Measurements from ENCODE around the gene GCHFR. TPM values are rescaled to one million over a fixed set of nuclear protein-coding genes. Genes with fewer than 3 reads are reported as not detected.

GCHFR gene
- polyA plus RNA-seq, 1 donor from 2014 or later, result 7.2 TPM

DNA sequence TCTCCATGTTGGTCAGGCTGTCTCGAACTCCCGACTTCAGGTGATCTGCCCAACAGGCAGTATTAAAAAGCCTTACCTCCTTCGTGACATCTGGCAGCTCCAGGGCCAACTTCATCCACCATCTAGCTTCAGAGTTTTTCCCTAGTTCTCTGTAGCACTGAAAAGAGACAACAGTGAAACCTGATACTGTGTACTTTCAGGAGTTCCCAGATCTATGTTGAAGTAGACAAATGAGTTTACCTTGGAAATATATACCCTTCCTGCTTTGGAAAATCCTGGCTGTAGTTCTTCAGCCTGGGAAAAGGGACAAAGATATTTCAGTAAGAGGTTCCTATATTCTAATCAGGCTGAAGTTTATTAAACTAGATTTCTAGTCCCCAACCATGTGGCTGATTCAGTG, 26.8 kb upstream of the GCHFR start:
- Histone ChIP-seq H3K27ac (ENCODE audit: low read length) (no peak overlapping the region), H3F3A (ENCODE audit: insufficient read depth, low read length, poor library complexity, severe bottlenecking) (no peaks in the 10 kb centered on the region), H3K9me2 (ENCODE audit: insufficient read depth, low read length) (no peaks in the 10 kb centered on the region), H3K79me2 (replicated peaks; ENCODE audit: insufficient read depth, low read length) (no peaks in the 10 kb centered on the region), H3K36me3 (ENCODE audit: insufficient read depth, low read length) (no peaks in the 10 kb centered on the region), H2AFZ (ENCODE audit: low read depth, low read length) (no peak overlapping the region), H3K4me3 (ENCODE audit: low read length) (no peak overlapping the region), H3K27me3 (ENCODE audit: insufficient read depth, low read depth, low read length) (no peaks in the 10 kb centered on the region), H3K9me3 (ENCODE audit: low read length) (no peaks in the 10 kb centered on the region), H3K9ac (ENCODE audit: low read length) (no peak overlapping the region), H4K20me1 (ENCODE audit: insufficient read depth) (no peaks in the 10 kb centered on the region), H3K4me2 (ENCODE audit: low read length) (no peak overlapping the region)
- TF ChIP-seq, protein P1, sequence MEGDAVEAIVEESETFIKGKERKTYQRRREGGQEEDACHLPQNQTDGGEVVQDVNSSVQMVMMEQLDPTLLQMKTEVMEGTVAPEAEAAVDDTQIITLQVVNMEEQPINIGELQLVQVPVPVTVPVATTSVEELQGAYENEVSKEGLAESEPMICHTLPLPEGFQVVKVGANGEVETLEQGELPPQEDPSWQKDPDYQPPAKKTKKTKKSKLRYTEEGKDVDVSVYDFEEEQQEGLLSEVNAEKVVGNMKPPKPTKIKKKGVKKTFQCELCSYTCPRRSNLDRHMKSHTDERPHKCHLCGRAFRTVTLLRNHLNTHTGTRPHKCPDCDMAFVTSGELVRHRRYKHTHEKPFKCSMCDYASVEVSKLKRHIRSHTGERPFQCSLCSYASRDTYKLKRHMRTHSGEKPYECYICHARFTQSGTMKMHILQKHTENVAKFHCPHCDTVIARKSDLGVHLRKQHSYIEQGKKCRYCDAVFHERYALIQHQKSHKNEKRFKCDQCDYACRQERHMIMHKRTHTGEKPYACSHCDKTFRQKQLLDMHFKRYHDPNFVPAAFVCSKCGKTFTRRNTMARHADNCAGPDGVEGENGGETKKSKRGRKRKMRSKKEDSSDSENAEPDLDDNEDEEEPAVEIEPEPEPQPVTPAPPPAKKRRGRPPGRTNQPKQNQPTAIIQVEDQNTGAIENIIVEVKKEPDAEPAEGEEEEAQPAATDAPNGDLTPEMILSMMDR (IDR thresholded peaks at IDR 0.05; ENCODE audit: poor library complexity, severe bottlenecking), result no peak
- TF ChIP-seq MXI1 (conservative IDR thresholded peaks at IDR 0.05; ENCODE audit: poor library complexity, severe bottlenecking), result no peak
- TF ChIP-seq RAD21 (conservative IDR thresholded peaks at IDR 0.05), result no peak
- TF ChIP-seq, protein P2, sequence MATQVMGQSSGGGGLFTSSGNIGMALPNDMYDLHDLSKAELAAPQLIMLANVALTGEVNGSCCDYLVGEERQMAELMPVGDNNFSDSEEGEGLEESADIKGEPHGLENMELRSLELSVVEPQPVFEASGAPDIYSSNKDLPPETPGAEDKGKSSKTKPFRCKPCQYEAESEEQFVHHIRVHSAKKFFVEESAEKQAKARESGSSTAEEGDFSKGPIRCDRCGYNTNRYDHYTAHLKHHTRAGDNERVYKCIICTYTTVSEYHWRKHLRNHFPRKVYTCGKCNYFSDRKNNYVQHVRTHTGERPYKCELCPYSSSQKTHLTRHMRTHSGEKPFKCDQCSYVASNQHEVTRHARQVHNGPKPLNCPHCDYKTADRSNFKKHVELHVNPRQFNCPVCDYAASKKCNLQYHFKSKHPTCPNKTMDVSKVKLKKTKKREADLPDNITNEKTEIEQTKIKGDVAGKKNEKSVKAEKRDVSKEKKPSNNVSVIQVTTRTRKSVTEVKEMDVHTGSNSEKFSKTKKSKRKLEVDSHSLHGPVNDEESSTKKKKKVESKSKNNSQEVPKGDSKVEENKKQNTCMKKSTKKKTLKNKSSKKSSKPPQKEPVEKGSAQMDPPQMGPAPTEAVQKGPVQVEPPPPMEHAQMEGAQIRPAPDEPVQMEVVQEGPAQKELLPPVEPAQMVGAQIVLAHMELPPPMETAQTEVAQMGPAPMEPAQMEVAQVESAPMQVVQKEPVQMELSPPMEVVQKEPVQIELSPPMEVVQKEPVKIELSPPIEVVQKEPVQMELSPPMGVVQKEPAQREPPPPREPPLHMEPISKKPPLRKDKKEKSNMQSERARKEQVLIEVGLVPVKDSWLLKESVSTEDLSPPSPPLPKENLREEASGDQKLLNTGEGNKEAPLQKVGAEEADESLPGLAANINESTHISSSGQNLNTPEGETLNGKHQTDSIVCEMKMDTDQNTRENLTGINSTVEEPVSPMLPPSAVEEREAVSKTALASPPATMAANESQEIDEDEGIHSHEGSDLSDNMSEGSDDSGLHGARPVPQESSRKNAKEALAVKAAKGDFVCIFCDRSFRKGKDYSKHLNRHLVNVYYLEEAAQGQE (IDR thresholded peaks at IDR 0.05; ENCODE audit: borderline replicate concordance), result no peak
- TF ChIP-seq EZH2 (IDR thresholded peaks at IDR 0.05; ENCODE audit: borderline replicate concordance, insufficient read depth, low read length, poor library complexity, severe bottlenecking), result no peak
- no peak for TF ChIP-seq SMC3 (conservative IDR thresholded peaks at IDR 0.05; ENCODE audit: poor library complexity)
- TF ChIP-seq TAF1 (IDR thresholded peaks at IDR 0.05; ENCODE audit: low read depth), result no peak
- TF ChIP-seq POLR2AphosphoS5 (IDR thresholded peaks at IDR 0.05), result no peak
- TF ChIP-seq EP300 (conservative IDR thresholded peaks at IDR 0.05; ENCODE audit: poor library complexity, severe bottlenecking), result no peak

DNA sequence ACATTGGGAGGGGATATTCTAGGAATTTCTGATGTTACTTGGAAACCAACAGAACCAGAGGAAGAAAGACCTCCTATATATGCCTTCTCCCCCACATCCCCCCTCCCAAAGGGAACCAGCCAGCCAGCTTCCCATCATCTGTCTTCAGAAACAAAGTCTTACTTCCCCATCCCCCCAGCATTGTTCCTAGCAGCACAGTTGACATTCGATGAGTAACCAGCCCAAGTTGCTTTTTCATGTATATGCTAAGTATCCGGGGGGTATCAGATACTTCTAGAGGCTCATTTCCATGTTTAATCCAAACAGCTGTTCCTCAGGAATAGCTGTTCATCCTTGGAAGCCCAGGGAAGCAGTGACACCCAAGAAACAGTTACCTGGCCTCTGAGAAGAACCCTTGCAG, 24.8 kb upstream of the GCHFR start:
- Histone ChIP-seq H3K27me3 (ENCODE audit: insufficient read depth, low read depth, low read length) (no peaks in the 10 kb centered on the region), H3K79me2 (replicated peaks; ENCODE audit: insufficient read depth, low read length) (no peaks in the 10 kb centered on the region), H4K20me1 (ENCODE audit: insufficient read depth) (no peaks in the 10 kb centered on the region), H3K9me3 (ENCODE audit: low read length) (no peaks in the 10 kb centered on the region), H3K27ac (ENCODE audit: low read length) (no peak overlapping the region), H3K4me3 (ENCODE audit: low read length) (no peak overlapping the region), H3K4me2 (ENCODE audit: low read length) (no peak overlapping the region), H3K9me2 (ENCODE audit: insufficient read depth, low read length) (no peaks in the 10 kb centered on the region), H3F3A (ENCODE audit: insufficient read depth, low read length, poor library complexity, severe bottlenecking) (no peaks in the 10 kb centered on the region), H3K36me3 (ENCODE audit: insufficient read depth, low read length) (no peaks in the 10 kb centered on the region), H3K9ac (ENCODE audit: low read length) (no peak overlapping the region), H2AFZ (ENCODE audit: low read depth, low read length) (no peak overlapping the region)
- TF ChIP-seq, protein P1 (IDR thresholded peaks at IDR 0.05; ENCODE audit: poor library complexity, severe bottlenecking), result no peak

Measured in neural cell (in vitro differentiated cells).